OCI-LY1 (cell line): Measurements from ENCODE around the gene ALDH5A1.

Experiments used
- H2AFZ ChIP-seq: fragments of 200-600 bp; sonication (generic), shearing (Covaris generic); 2 replicates; pipeline ENCODE4 v1.6.0; 2014; ENCODE audit warnings: antibody characterized with exemption, mild to moderate bottlenecking, low read length
- H3F3A ChIP-seq: fragments of 200-600 bp; sonication (generic), shearing (Covaris generic); 2 replicates; pipeline ENCODE4 v1.6.0; 2014; ENCODE audit warnings: mild to moderate bottlenecking, antibody characterized with exemption, low read length, moderate library complexity; ENCODE audit not compliant: insufficient read depth
- H3K27ac ChIP-seq: fragments of 200-600 bp; sonication (generic); 2 replicates; pipeline ENCODE4 v1.5.1; 2014; ENCODE audit warnings: low read length, mixed run types, mild to moderate bottlenecking, low read depth; ENCODE audit not compliant: poor library complexity, severe bottlenecking
- H3K27me3 ChIP-seq: fragments of 200-600 bp; sonication (generic); 2 replicates; pipeline ENCODE4 v1.6.0; 2014; ENCODE audit warnings: antibody characterized with exemption, mild to moderate bottlenecking, low read length, moderate library complexity; ENCODE audit not compliant: insufficient read depth
- H3K36me3 ChIP-seq: fragments of 200-600 bp; sonication (generic); 2 replicates; pipeline ENCODE4 v1.6.1; 2014; ENCODE audit warnings: mild to moderate bottlenecking, antibody characterized with exemption, low read length, moderate library complexity, mixed read lengths; ENCODE audit not compliant: insufficient read depth
- H3K4me1 ChIP-seq: fragments of 200-600 bp; sonication (generic); 2 replicates; pipeline ENCODE4 v1.5.1; 2014; ENCODE audit warnings: mild to moderate bottlenecking, low read length, moderate library complexity; ENCODE audit not compliant: insufficient read depth, severe bottlenecking
- H3K4me2 ChIP-seq: fragments of 200-600 bp; sonication (generic), shearing (Covaris generic); 2 replicates; pipeline ENCODE4 v1.6.1; 2014; ENCODE audit warnings: low read length
- H3K4me3 ChIP-seq: fragments of 200-600 bp; sonication (generic); 2 replicates; pipeline ENCODE4 v1.5.1; 2014; ENCODE audit warnings: low read length, low read depth, mild to moderate bottlenecking, mixed read lengths; ENCODE audit not compliant: poor library complexity, severe bottlenecking
- H3K79me2 ChIP-seq: fragments of 200-600 bp; shearing (Covaris generic); 2 replicates; pipeline ENCODE4 v1.6.1; 2016; ENCODE audit warnings: mixed run types, low read length, mixed read lengths; ENCODE audit not compliant: insufficient read depth
- H3K9ac ChIP-seq: fragments of 200-600 bp; sonication (generic), shearing (Covaris generic); 2 replicates; pipeline ENCODE4 v1.6.1; 2014; ENCODE audit warnings: mild to moderate bottlenecking, low read length, mixed read lengths
- H3K9me2 ChIP-seq: fragments of 200-600 bp; sonication (generic), shearing (Covaris generic); 2 replicates; pipeline ENCODE4 v1.6.1; 2014; ENCODE audit warnings: low read depth, mild to moderate bottlenecking, low read length, mixed read lengths
- H3K9me3 ChIP-seq: fragments of 200-600 bp; shearing (Covaris generic); 2 replicates; pipeline ENCODE4 v1.6.1; 2014; ENCODE audit warnings: low read length, mixed read lengths
- H4K20me1 ChIP-seq: fragments of 200-600 bp; sonication (generic), shearing (Covaris generic); 2 replicates; pipeline ENCODE4 v1.6.0; 2016; ENCODE audit warnings: mild to moderate bottlenecking, low read length; ENCODE audit not compliant: insufficient read depth
- EZH2 ChIP-seq: fragments of 200-600 bp; sonication (generic), shearing (Covaris generic); IDR thresholded peaks from 2 replicates; pipeline ENCODE4 v1.8.0; 2017; ENCODE audit warnings: borderline replicate concordance, mixed run types, mild to moderate bottlenecking, antibody characterized with exemption, low read length, moderate library complexity, mixed read lengths
- TF ChIP-seq, protein P1 (sequence below): fragments of 200-600 bp; sonication (generic), shearing (Covaris generic); IDR thresholded peaks from 2 replicates; pipeline ENCODE4 v1.5.1; 2017; ENCODE audit warnings: mild to moderate bottlenecking, antibody characterized with exemption, low read length, moderate library complexity, mixed read lengths

Gene ALDH5A1

GRCh38 chr6:24574809-24575208 lies 80.0 kb downstream of the ALDH5A1 start:
- TF ChIP-seq, protein P1, sequence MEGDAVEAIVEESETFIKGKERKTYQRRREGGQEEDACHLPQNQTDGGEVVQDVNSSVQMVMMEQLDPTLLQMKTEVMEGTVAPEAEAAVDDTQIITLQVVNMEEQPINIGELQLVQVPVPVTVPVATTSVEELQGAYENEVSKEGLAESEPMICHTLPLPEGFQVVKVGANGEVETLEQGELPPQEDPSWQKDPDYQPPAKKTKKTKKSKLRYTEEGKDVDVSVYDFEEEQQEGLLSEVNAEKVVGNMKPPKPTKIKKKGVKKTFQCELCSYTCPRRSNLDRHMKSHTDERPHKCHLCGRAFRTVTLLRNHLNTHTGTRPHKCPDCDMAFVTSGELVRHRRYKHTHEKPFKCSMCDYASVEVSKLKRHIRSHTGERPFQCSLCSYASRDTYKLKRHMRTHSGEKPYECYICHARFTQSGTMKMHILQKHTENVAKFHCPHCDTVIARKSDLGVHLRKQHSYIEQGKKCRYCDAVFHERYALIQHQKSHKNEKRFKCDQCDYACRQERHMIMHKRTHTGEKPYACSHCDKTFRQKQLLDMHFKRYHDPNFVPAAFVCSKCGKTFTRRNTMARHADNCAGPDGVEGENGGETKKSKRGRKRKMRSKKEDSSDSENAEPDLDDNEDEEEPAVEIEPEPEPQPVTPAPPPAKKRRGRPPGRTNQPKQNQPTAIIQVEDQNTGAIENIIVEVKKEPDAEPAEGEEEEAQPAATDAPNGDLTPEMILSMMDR, result no peak
- TF ChIP-seq EZH2, result no peak
- H3K27me3 ChIP-seq, result no peaks in the 10 kb centered on the region
- H3F3A ChIP-seq, result no peaks in the 10 kb centered on the region
- no peaks in the 10 kb centered on the region for H3K9me2 ChIP-seq
- no peak overlapping the region for H3K27ac ChIP-seq
- no peaks in the 10 kb centered on the region for H3K36me3 ChIP-seq
- peaks cover 9% of the 10 kb centered on the region for H3K4me1 ChIP-seq
- H4K20me1 ChIP-seq, result no peaks in the 10 kb centered on the region
- no peaks in the 10 kb centered on the region for H3K79me2 ChIP-seq
- peak overlapping the region; percentile 71; the same call in 1 of the 2 replicates for H2AFZ ChIP-seq
- H3K4me3 ChIP-seq, result no peak overlapping the region
- H3K9ac ChIP-seq, result no peak overlapping the region
- H3K4me2 ChIP-seq, result no peak overlapping the region
- no peaks in the 10 kb centered on the region for H3K9me3 ChIP-seq

- Histone ChIP-seq H3K9me3 (no peaks in the 10 kb centered on the region), H3K36me3 (no peaks in the 10 kb centered on the region), H3K9me2 (no peaks in the 10 kb centered on the region), H4K20me1 (no peaks in the 10 kb centered on the region), H3K27me3 (no peaks in the 10 kb centered on the region), H3K9ac (no peak overlapping the region), H3K27ac (no peak overlapping the region), H3K4me2 (no peak overlapping the region), H3K79me2 (no peaks in the 10 kb centered on the region), H2AFZ (no peak overlapping the region), H3K4me3 (no peak overlapping the region), H3F3A (no peaks in the 10 kb centered on the region), H3K4me1 (peaks cover 9% of the 10 kb centered on the region)
- TF ChIP-seq, protein P1, result no peak
- TF ChIP-seq EZH2, result no peak
Measured at GRCh38 chr6:24576447-24576846, 81.7 kb downstream of the ALDH5A1 start.

DNA sequence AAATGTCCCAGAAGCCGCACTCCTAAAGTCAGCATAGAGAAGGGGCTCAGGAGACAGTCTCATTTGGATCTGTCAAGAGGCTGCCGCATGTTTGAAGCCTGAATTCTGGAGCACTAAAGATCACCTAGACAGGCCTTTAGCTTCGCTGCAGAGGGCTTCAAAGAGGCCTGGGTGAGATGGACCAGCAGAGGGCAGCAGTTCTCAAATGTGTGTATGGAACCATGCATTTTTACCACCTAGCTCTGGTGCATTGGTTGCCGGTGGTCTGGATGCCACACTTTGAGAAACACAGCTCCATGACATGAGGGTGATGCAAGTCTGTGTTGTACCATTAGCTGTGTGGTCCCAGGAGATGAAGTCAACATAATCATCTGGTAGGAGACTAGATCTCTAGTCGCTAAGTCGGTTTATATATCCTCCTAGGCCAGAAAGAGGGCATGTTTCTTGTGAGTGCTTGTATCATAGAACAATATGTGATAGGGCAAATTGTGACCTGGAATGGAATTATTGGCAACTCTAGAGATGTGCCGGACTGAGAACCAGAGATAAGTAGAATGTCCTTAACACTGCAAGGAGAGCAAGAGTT lies 86.4 kb downstream of the ALDH5A1 start:
- Histone ChIP-seq H3K79me2 (no peaks in the 10 kb centered on the region), H3K4me1 (peaks cover 10% of the 10 kb centered on the region), H3K27ac (no peak overlapping the region), H3K4me2 (no peak overlapping the region), H3K9ac (no peak overlapping the region), H2AFZ (no peak overlapping the region), H3F3A (no peaks in the 10 kb centered on the region), H3K9me2 (no peaks in the 10 kb centered on the region), H3K9me3 (no peaks in the 10 kb centered on the region), H4K20me1 (no peaks in the 10 kb centered on the region), H3K4me3 (no peak overlapping the region), H3K27me3 (no peaks in the 10 kb centered on the region), H3K36me3 (no peaks in the 10 kb centered on the region)
- TF ChIP-seq, protein P1, result peak; percentile 86
- TF ChIP-seq EZH2, result no peak
